Esophagus squamous epithelium (tissue), 4 donors: ENCODE results near the gene NIPBL.

Experiments
- POLR2A ChIP-seq, 4 donors: fragments of 450-650 bp; IDR thresholded peaks; one replicate each; pipeline ENCODE4 v1.6.1; 2017; ENCODE audit warnings: antibody characterized with exemption in 4 of 4, mild to moderate bottlenecking in 4 of 4, moderate library complexity in 3 of 4
- TF ChIP-seq, protein P1 (sequence below), 6 experiments: fragments of 450-650 bp in 4 of 6; fragments of 200-600 bp in 2 of 6; sonication (generic) in 2 of 6; IDR thresholded peaks; one replicate each; pipeline ENCODE4 v1.5.1; 2016 to 2019; ENCODE audit warnings: antibody characterized with exemption in 6 of 6, mild to moderate bottlenecking in 4 of 6, moderate library complexity in 4 of 6

GRCh38 chr5:36958612-36959011 is 82.0 kb downstream of the NIPBL start:
- TF ChIP-seq, protein P1, sequence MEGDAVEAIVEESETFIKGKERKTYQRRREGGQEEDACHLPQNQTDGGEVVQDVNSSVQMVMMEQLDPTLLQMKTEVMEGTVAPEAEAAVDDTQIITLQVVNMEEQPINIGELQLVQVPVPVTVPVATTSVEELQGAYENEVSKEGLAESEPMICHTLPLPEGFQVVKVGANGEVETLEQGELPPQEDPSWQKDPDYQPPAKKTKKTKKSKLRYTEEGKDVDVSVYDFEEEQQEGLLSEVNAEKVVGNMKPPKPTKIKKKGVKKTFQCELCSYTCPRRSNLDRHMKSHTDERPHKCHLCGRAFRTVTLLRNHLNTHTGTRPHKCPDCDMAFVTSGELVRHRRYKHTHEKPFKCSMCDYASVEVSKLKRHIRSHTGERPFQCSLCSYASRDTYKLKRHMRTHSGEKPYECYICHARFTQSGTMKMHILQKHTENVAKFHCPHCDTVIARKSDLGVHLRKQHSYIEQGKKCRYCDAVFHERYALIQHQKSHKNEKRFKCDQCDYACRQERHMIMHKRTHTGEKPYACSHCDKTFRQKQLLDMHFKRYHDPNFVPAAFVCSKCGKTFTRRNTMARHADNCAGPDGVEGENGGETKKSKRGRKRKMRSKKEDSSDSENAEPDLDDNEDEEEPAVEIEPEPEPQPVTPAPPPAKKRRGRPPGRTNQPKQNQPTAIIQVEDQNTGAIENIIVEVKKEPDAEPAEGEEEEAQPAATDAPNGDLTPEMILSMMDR (IDR thresholded peaks at IDR 0.05) = no peak
- no peak for TF ChIP-seq POLR2A (IDR thresholded peaks at IDR 0.05)
